Mucosa of descending colon (tissue), 3 donors: ENCODE results near the gene PTPRF. TPM values are rescaled to one million over a fixed set of nuclear protein-coding genes. Genes with fewer than 3 reads are reported as not detected.

Experiments
- ATAC-seq: fragments of 200-7000 bp; cut with Tn5 transposase; one replicate; pipeline ENCODE4 v1.9.1; 2020; ENCODE audit warnings: mild to moderate bottlenecking, moderate library complexity
- DNase-seq, 3 donors: peaks; one replicate each; pipeline ENCODE4 v3.0.0-alpha.2; 2020
- H3K36me3 ChIP-seq: fragments of 200-600 bp; one replicate; pipeline ENCODE4 v1.8.0; 2021; ENCODE audit warnings: low read depth, mild to moderate bottlenecking
- H3K4me1 ChIP-seq: fragments of 200-600 bp; one replicate; pipeline ENCODE4 v1.8.0; 2021; ENCODE audit warnings: low read depth, mild to moderate bottlenecking
- H3K4me3 ChIP-seq: fragments of 200-600 bp; one replicate; pipeline ENCODE4 v1.8.0; 2021; ENCODE audit warnings: mild to moderate bottlenecking
- H3K9me3 ChIP-seq: fragments of 200-600 bp; one replicate; pipeline ENCODE4 v1.8.0; 2021; ENCODE audit warnings: mild to moderate bottlenecking
- intact Hi-C, 2 donors: fragments of 100-400 bp; cut with DNase I in 1 of 2; cut with micrococcal nuclease in 1 of 2; formaldehyde crosslinking; loops; one replicate each; pipeline versions ENCODE4 v1.11.0 to v1.11.1; 2022; cut with DNase I, micrococcal nuclease
- total RNA-seq, 3 donors: library from RNA; stranded (reverse); fragmentation: NEBNext Ultra II Directional in 2 of 3; extraction: Animal tissue kit (Norgen Biotek cat#: 25700) in 2 of 3; gene quantifications; one replicate each; pipeline versions ENCODE4 v1.2.1 to v1.2.4, GENCODE V29; 2021 to 2023
- TF ChIP-seq, protein P1 (sequence below): fragments of 200-600 bp; IDR thresholded peaks from one replicate; pipeline ENCODE4 v1.8.0; 2022; ENCODE audit warnings: antibody characterized with exemption, mild to moderate bottlenecking
- donor health status: DM: no; HTN: no; CAD: no; lungs with moderate emphysema.
- donor health status: DM: no; HTN: no; CAD: no.
- donor health status: DM: no; HTN: yes; CAD: no.

Gene PTPRF
- total RNA-seq, 3 donors from 2014 or later: 355 to 752 (median 384) TPM

DNA sequence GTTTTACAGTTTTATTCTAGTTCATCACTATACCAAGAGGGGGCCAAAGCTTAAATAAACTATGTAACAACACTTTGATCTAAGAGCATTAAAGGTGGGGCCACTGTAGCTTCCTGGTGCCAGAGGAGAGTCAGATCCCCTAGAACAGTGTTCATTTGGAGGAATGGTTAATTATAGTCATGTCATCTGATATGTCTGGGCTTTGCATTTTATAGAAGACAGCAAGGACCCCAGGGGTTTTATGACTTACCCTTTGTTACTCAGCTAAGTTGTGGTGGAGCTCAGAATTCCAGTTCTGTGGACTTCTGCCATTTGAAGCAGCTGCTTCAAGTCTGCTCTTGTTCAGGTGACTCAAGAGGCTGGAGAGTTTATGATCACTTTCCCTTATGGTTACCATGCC lies 135.9 kb downstream of the PTPRF start:
- no peak overlapping the region for H3K4me3 ChIP-seq
- no peak for DNase-seq
- H3K36me3 ChIP-seq: peaks cover 42% of the 10 kb centered on the region
- H3K4me1 ChIP-seq: no peaks in the 10 kb centered on the region
- H3K9me3 ChIP-seq: no peaks in the 10 kb centered on the region
- TF ChIP-seq, protein P1, sequence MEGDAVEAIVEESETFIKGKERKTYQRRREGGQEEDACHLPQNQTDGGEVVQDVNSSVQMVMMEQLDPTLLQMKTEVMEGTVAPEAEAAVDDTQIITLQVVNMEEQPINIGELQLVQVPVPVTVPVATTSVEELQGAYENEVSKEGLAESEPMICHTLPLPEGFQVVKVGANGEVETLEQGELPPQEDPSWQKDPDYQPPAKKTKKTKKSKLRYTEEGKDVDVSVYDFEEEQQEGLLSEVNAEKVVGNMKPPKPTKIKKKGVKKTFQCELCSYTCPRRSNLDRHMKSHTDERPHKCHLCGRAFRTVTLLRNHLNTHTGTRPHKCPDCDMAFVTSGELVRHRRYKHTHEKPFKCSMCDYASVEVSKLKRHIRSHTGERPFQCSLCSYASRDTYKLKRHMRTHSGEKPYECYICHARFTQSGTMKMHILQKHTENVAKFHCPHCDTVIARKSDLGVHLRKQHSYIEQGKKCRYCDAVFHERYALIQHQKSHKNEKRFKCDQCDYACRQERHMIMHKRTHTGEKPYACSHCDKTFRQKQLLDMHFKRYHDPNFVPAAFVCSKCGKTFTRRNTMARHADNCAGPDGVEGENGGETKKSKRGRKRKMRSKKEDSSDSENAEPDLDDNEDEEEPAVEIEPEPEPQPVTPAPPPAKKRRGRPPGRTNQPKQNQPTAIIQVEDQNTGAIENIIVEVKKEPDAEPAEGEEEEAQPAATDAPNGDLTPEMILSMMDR: no peak
- intact Hi-C loops: no loop called here
- no peak for ATAC-seq

DNA sequence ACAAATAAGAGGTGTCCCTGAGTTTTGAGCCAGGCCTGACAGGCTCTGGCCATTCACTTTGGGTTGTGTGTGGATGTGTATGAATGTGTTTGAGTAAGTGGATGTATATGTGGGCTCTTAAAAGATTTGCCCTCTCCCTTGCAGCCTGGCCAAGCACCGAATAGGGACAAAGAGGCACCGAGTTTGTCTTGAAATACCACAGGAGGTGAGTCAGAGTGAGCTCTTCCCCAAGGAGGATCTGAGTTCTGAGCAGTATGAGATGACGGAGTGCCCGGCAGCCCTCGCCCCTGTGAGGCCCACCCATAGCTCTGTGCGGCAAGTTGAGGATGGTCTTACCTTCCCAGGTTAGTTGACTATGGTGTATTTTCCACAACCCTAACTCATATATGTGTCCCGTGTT lies 138.3 kb downstream of the PTPRF start:
- H3K4me1 ChIP-seq: no peaks in the 10 kb centered on the region
- no peak overlapping the region for H3K4me3 ChIP-seq
- no peak for ATAC-seq
- DNase-seq: no peak
- H3K36me3 ChIP-seq: peaks cover 31% of the 10 kb centered on the region
- no peaks in the 10 kb centered on the region for H3K9me3 ChIP-seq
- intact Hi-C loops: no loop called here
- TF ChIP-seq, protein P1: no peak

DNA sequence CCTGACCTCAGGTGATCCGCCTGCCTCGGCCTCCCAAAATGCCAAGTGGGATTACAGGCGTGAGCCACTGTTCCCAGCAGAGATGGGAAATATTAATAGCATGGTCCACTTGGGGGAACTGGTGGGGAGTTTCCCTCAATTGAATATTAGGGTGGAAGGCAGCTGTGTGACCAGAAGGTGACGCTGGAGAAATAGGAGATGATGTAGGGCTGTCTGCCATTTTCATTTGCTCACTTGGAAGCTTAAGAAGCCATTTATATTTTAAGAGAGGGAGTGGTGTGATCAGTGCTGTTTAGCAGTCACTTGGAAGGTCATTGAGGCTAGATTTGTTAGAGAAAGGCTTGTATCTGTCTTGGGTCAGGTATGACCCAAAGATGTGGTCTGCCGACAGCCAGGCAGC lies 139.2 kb downstream of the PTPRF start:
- no peaks in the 10 kb centered on the region for H3K9me3 ChIP-seq
- H3K4me3 ChIP-seq: no peak overlapping the region
- no peak for DNase-seq
- TF ChIP-seq, protein P1: no peak
- H3K4me1 ChIP-seq: no peaks in the 10 kb centered on the region
- intact Hi-C loops: no loop called here
- no peak for ATAC-seq
- peaks cover 27% of the 10 kb centered on the region for H3K36me3 ChIP-seq

DNA sequence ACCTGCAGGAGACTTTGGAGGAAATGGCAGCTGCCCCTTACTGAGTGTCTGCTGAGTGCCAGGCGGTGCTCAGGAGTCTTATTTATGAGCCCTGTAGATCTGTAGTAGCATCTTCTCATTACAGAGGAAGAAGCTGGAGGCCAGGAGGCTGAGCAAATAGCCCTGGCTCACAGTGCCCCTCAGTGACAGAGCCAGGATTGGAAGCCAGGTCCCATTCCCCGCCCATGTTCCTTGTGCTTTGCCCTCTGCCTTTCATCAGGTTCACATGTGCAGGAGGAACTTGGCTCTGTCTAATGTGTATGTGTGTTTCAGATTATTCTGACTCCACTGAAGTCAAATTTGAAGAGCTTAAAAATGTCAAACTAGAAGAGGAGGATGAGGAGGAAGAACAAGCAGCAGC lies 140.5 kb downstream of the PTPRF start:
- TF ChIP-seq, protein P1: no peak
- intact Hi-C loops: no loop called here
- H3K4me3 ChIP-seq: no peak overlapping the region
- peaks cover 19% of the 10 kb centered on the region for H3K36me3 ChIP-seq
- ATAC-seq: no peak
- H3K4me1 ChIP-seq: no peaks in the 10 kb centered on the region
- H3K9me3 ChIP-seq: no peaks in the 10 kb centered on the region
- DNase-seq: no peak

DNA sequence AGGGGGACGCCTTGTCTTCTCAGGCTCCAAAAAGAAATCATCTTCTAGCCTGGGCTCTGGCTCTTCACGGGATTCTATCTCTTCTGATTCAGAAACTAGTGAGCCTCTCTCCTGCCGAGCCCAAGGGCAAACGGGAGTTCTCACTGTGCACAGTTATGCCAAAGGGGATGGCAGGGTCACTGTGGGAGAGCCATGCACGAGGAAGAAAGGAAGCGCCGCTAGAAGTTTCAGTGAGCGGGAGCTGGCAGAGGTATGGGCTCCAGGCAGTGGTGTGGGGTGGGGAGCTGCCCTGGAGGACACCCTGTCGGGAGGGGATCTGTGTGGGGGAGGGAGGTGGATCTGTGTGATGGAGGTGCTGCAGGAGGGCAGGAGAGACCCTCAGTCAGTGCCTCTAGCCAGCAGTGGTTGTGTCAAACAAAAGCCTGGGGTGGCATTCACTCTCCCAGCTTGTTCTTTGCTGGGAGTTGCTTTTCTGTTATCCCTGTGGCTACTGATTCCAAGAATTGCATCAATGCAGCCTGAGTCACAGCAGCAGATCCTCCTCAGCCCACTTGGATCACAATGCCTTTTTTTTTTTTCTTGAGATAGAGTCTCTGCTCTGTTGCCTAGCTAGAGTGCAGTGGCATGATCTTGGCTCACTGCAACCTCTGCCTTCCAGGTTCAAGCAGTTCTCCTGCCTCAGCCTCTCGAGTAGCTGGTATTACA lies 141.1 kb downstream of the PTPRF start:
- no peaks in the 10 kb centered on the region for H3K9me3 ChIP-seq
- TF ChIP-seq, protein P1: no peak
- no peaks in the 10 kb centered on the region for H3K4me1 ChIP-seq
- DNase-seq: no peak
- H3K4me3 ChIP-seq: no peak overlapping the region
- intact Hi-C loops: no loop called here
- no peak for ATAC-seq
- peaks cover 16% of the 10 kb centered on the region for H3K36me3 ChIP-seq

DNA sequence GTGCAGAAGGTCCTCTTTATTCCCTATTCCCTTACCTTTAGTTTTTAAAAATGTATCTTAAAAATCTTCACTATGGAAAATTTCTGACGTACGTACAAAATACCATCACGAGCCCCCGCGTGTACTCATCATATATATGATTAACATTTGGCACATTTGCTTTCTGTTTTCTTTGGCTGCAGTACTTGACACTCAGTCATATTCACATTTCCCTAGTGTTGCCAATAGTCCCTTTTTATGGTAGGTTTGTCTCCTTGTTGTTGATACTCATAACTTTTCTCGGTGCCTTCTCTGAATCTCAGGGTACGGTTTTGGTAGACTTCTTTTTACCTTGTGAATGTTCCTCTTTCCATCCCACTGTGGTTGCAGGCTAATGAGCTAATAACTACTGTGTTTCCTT lies 142.6 kb downstream of the PTPRF start:
- Histone ChIP-seq H3K4me1 (no peaks in the 10 kb centered on the region), H3K4me3 (no peak overlapping the region), H3K36me3 (peaks cover 16% of the 10 kb centered on the region), H3K9me3 (no peaks in the 10 kb centered on the region)
- DNase-seq: no peak
- intact Hi-C loops: no loop called here
- TF ChIP-seq, protein P1: no peak
- ATAC-seq: no peak
